GM21528 (cell line): ENCODE measurements around the gene ZNF136.

ENCODE experiments used
- ATAC-seq: cut with Tn5 transposase; IDR thresholded peaks from one replicate; pipeline ENCODE4 v1.9.1; 2021; ENCODE audit warnings: mild to moderate bottlenecking, moderate library complexity; ENCODE audit not compliant: unreplicated experiment, low FRiP score

Gene ZNF136

GRCh38 chr19:12162882-12163806 lies at the start of gene ZNF136:
TSS of gene ZNF136 (plus strand) at chr19:12163096. CDS start at chr19:12163204, 108 bp downstream.
- ATAC-seq = peak; percentile 92

DNA sequence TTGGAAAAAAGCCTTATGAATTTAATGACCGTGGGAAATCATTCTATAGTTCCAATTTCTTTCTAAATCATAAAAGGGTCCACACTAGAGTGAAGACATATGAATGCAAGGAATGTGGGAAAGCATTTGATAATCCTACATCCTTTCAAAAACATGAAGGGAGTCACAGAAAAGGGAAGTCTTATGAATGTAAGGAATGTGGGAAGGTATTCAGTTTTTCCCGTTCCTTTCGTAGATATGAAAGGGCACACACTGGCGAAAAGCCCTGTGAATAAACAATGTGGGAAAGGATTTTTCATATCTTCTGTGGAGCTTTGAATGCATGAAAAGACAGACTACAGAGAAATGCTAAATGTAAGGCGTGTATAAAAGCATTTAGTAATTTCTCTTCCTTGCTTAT lies 49.8 kb upstream of the ZNF136 start:
- no peak for ATAC-seq

DNA sequence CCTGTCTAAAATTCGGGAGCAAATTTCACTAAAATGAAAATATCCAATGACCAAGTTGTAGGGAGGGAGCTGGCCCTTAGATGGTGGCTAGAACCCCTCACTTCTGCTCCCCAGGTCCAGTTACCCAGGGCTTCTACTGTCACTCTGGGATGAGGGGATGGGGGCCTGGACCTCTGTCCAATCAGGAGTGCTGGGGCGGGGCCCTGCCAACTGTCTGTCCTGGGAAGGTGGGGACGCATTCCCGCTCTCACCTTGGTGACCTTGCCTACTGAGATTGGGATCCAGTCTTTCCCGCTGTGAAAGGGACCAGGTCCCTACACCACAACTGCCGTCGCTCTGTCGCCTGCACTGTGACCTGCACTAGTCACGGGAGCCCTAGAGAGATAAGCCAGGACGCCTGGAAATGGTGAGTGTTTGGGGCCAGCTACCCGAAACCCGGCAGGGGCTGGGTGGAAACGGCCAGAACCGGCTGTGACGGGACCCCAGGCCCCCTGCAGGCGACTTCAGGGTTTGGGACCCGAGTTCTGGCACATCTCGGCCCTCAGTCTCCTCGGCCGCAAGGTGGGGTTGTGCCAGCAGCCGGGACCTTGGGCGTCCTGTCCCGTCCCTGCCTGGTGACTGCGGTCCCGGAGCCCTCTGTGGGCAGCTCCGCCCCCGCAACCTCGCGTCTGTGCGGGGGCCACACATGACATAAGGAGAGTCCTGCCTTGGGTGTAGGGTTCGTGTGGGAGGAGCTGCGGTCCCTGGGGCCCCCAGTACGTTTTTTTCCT lies 45.5 kb upstream of the ZNF136 start:
- no peak for ATAC-seq

GRCh38 chr19:12126707-12127106 lies 36.2 kb upstream of the ZNF136 start:
- ATAC-seq = no peak

- ATAC-seq = no peak
Observed at GRCh38 chr19:12133069-12133468, 29.8 kb upstream of the ZNF136 start.

DNA sequence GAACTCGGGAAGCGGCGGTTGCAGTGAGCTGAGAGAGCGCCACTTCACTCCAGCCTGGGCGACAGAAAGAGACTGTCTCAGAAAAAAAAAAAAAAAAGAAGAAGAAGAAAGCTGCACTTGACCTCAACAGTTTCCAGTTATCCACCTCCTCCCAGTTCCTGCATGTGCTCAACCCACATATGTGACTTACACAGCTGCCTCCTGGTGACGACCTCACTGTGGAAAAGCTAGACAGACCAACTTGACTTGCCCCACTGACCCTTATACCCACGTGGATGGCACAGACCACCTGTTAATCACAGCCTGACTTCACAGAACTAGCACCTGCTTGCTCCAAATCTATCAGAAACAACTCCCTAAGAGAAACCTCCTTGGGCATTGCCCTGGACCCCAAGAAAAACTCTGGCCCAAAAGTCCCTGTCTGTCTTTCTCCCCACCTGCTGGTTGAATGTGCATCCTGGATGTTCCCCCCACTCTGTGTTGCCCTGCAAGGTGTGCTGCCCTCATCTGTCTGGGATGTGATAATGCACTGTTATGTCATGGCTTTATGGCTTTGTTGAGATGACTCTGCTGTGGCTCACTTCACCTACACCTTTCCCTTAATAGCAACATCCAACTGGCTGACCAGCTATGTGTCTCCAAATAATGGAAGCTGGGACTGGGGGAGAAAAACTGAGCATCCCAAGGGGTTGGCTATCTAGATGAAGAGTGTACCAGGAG lies 25.5 kb upstream of the ZNF136 start:
- no peak for ATAC-seq

DNA sequence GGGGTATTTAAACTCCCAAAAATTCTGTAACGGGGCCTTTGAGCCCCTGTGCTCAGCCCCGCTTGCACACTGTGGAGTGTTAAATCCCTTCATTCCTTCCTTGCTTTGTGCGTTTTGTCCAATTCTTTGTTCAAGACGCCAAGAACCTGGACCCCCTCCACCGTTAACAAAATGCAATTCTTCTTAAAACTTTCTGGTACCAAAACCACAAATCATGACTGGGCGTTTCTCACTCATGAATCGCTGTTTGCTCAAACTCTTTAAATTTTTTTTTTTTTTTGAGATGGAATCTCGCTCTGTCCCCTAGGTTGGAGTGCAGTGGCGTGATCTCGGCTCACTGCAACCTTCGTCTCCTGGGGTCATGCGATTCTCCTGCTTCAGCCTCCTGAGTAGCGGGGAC lies 23.6 kb upstream of the ZNF136 start:
- no peak for ATAC-seq

DNA sequence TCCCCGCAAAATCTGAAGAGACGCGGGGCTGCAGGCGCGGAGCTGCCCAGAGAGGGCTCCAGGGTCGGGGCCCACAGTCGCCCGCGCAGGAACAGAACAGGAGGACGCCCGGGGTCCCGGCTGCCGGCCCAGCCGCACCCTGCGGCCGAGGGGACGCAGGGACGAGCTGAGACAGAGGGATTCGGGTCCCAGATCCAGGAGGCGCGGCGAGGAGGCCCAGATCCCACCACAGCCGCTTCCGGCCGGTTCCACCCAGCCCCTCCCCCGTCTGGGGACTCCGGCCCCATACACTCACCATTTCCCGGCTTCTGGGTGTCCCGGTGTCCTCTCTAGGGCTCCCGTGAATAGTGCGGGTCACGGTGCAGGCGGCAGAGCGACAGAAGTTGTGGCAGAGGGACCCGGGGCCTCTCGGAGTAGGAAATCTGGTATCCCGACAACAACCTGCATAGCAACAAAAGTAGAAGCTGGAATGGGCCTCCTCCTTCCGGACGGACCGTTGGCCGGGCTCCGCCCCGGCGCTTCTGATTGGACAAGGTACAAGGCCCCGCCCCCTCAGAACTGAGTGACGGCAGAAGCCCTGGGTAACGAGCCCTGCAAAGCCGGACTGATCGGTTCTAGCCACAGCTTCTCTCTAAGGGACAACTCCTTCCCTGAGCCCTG lies 22.9 kb upstream of the ZNF136 start, which contains the start of gene ZNF20:
TSS of gene ZNF20 (minus strand) at position 466 of the 660 bp plus-strand sequence. CDS start at position 298, 168 bp downstream.
- ATAC-seq = peak; percentile 87

DNA sequence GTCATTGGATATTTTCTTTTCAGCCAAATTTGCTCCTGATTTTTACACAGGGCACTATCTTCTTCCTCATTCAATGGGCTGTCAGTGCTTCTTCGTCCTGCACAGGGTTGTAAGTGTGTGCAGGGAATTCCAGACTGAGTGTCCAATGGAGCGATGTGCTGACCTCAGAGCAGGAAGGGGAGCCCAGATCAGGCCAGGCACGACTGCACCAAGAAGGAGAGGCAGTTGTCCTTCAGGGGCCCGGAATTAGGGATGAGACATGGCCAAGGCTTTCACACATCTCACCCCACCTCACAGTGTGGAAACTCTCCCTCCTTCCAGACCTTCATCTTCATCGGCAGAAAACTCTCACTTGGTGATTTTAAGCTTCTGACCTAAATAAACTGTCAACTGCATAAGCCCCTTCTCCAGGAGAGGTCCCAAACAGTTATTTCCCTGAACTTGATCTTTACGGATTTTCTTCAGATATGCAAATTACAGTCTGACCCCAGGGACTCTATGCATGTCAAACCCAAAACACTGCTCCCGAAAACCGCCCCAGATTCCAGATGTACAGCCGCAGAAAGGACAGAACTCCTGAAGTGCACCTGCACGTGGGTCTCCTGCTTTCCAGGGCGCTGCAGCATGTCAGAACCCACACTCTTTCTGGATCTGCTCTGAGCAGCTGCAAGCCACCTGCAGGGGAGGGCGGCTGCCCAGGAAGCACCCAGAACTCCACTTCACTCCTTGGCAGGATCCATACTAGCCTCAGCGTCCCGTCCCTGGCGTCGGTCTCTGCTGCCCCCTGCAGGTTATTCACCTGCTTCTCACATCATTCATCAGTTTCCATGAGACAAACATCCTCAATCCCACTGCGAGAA lies 22.1 kb upstream of the ZNF136 start:
- peak; percentile 45 for ATAC-seq

DNA sequence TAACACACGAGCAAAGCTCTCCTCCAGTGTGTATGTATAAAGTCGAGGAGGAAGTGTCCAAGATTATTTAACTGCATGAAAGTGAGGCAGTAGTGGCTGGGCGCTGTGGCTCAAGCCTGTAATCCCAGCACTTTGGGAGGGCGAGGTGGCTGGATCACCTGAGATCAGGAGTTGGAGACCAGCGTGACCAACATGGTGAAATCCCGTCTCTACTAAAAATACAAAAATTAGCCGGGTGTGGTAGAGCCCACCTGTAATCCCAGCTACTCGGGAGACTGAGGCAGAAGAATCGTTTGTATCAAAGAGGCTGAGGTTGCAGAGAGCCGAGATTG lies 21.5 kb upstream of the ZNF136 start:
- ATAC-seq = no peak

GRCh38 chr19:12145348-12145747 lies 17.5 kb upstream of the ZNF136 start:
- ATAC-seq = no peak

GRCh38 chr19:12155324-12155860 lies 7.5 kb upstream of the ZNF136 start:
- no peak for ATAC-seq

- peak; percentile 63 for ATAC-seq
Observed at GRCh38 chr19:12156223-12157058, 6.5 kb upstream of the ZNF136 start, which contains the start of gene ZNF625. TSS of gene ZNF625 (minus strand) at chr19:12156734. CDS start at chr19:12156558, 176 bp downstream.

DNA sequence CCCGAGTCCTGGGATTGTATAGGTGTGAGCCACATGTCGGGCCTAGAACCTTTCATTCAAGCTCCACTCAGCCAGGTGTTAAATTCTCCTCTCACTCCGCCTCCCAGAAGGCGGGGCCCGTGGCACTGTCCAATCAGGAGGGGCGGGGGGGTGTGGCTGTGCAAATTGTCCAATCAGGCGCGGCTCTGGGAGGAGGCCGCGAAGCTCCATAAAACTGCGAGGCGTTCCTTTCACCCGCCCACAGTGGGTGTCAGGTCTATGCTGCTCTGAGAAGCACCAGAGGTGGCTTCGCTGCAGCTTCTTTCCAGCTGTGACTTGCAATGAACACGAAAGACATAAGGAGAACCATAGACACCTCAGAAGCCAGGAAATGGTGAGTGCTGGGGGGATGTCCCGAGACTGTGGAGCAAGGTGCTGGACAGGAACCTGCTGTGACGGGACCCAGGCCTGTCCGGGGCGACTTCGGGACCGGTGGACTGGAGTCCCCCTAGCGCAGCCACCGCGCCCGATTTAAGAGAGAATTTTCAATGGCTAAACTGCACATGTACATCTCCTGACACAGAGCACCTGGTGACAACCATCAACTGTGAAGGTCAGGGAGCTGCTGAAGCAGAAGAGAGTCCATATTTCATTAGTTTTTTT lies 3.0 kb upstream of the ZNF136 start:
- no peak for ATAC-seq

- ATAC-seq = peak; percentile 12
Observed at GRCh38 chr19:12162513-12162881, 399 bp upstream of the ZNF136 start.

DNA sequence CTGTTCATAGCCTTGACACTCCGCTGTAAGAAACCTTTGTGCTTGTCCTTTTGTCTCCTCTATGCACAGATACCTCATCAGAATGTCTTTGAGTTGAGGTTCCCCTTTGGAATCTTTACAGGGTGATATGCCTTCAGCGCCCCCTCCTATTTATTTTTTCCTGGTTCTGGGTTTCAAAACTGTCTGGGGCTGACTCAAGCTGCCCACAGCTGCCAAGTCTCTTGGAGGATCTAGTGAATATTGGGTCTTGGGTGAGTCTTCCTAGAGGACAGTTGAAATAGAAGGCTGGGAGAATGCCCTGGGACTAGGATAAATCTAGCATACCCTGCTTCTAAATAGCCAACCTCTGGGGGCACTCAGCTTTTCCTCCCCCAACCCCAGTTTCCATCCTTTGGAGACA lies 930 bp downstream of the ZNF136 start:
- no peak for ATAC-seq

DNA sequence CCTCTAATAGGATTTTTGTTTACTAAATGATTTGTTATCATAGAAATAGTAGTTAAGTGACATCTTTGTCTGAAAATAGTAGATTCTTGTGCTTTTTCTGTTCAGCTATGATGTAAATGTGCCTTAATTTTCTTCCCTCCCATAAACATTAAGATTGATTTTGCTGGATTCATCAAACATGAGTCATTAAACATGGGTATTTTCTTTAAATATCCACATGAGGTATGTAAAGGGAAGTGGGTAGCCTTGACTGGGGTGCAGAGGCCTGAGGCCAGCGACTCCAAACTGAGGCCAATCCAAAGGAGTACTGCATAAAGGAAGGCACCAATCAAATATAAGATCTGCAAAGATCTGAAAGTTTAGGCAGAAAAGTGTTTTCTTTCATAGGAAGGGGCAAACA lies 3.7 kb downstream of the ZNF136 start:
- ATAC-seq = no peak

GRCh38 chr19:12180377-12180776 lies 17.5 kb downstream of the ZNF136 start:
- no peak for ATAC-seq
